ENCODE data around the gene CREB3.

GRCh38 chr9:35760651-35761050, 28.2 kb downstream of the CREB3 start:
- no peak for TF ChIP-seq CTCF (conservative IDR thresholded peaks at IDR 0.05; ENCODE audit: low read length)
- TF ChIP-seq EZH2phosphoT487 (IDR thresholded peaks at IDR 0.05; ENCODE audit: borderline replicate concordance), result no peak

All from Loucy (cell line).